ENCODE data around the gene TBC1D23.

TBC1D23 gene

GRCh38 chr3:100244264-100244663 lies 16.5 kb upstream of the TBC1D23 start:
- TF ChIP-seq GATA2 (IDR thresholded peaks at IDR 0.05; ENCODE audit: low read depth, low read length) (no peak), GATA3 (IDR thresholded peaks at IDR 0.05; ENCODE audit: low read depth, low read length) (no peak)

DNA sequence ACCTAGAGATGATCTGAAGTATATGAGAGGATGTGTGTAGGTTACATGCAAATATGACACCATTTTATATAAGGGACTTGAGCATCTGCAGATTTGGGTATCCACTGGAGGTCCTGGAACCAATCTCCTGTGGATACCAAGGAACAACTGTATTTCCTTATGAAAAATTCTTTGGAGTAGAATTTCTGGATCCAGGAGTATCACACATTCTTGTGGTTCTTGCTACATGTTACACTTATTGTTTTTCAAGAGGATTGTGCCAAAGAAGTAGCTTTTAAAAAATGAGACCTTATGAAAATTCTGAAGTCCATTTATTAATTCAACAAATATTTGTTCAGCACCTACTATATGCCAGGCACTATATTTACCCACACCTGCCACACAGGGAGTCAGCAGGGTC lies 15.7 kb upstream of the TBC1D23 start:
- no peak for TF ChIP-seq GATA3 (IDR thresholded peaks at IDR 0.05; ENCODE audit: low read depth, low read length)
- TF ChIP-seq GATA2 (IDR thresholded peaks at IDR 0.05; ENCODE audit: low read depth, low read length): no peak

DNA sequence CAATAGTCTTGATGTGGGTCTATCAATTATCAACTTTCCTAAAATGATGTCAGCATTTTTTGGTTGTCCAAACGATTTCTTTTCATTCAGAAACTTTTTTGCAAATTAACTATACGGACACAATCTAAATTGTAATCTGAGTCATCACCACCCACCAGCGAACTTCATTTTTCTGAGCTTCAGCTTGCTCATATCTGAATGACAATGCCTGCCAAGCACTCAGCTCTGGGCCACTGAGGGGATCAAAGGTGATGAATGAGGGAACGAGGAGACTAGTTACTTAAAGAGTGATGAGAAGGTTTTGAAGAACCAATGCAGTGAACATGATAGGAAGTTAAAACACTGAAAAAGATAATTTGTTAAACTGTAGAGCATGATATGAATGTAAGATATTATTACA lies 14.9 kb upstream of the TBC1D23 start:
- TF ChIP-seq GATA2 (IDR thresholded peaks at IDR 0.05; ENCODE audit: low read depth, low read length) (no peak), GATA3 (IDR thresholded peaks at IDR 0.05; ENCODE audit: low read depth, low read length) (no peak)

- TF ChIP-seq GATA3 (IDR thresholded peaks at IDR 0.05; ENCODE audit: low read depth, low read length) (no peak), GATA2 (IDR thresholded peaks at IDR 0.05; ENCODE audit: low read depth, low read length) (no peak)
These were observed 13.8 kb upstream of the TBC1D23 start for GRCh38 chr3:100246999-100247398.

- TF ChIP-seq GATA3 (IDR thresholded peaks at IDR 0.05; ENCODE audit: low read depth, low read length): no peak
- no peak for TF ChIP-seq GATA2 (IDR thresholded peaks at IDR 0.05; ENCODE audit: low read depth, low read length)
These were observed 8.8 kb upstream of the TBC1D23 start for GRCh38 chr3:100252001-100252400.

- TF ChIP-seq GATA2 (IDR thresholded peaks at IDR 0.05; ENCODE audit: low read depth, low read length): no peak
- TF ChIP-seq GATA3 (IDR thresholded peaks at IDR 0.05; ENCODE audit: low read depth, low read length): no peak
These were observed 6.5 kb upstream of the TBC1D23 start for GRCh38 chr3:100254168-100254777.

DNA sequence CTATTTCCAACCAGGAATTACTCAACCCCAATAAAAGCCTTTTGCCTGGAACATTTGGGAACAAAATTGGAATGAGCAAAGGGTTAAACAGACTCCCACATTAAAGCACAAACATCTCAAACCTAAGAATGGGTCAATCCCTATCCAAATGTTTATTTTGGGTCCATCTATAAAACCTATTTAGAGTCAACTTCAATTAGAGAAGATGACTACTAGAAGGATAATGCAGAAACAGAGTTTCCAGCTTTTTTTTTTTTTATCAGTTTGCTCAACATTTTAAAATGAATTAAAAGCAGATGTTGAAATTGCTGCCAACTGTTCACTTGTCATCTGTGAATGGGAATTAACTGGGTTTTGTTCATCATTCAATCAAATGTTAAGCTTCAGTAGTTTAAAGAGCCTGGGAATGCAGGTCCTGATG lies 4.1 kb upstream of the TBC1D23 start:
- TF ChIP-seq GATA3 (IDR thresholded peaks at IDR 0.05; ENCODE audit: low read depth, low read length) (no peak), GATA2 (IDR thresholded peaks at IDR 0.05; ENCODE audit: low read depth, low read length) (no peak)

- TF ChIP-seq GATA3 (IDR thresholded peaks at IDR 0.05; ENCODE audit: low read depth, low read length) (no peak), GATA2 (IDR thresholded peaks at IDR 0.05; ENCODE audit: low read depth, low read length) (no peak)
These were observed 3.2 kb upstream of the TBC1D23 start for GRCh38 chr3:100257586-100257985.

DNA sequence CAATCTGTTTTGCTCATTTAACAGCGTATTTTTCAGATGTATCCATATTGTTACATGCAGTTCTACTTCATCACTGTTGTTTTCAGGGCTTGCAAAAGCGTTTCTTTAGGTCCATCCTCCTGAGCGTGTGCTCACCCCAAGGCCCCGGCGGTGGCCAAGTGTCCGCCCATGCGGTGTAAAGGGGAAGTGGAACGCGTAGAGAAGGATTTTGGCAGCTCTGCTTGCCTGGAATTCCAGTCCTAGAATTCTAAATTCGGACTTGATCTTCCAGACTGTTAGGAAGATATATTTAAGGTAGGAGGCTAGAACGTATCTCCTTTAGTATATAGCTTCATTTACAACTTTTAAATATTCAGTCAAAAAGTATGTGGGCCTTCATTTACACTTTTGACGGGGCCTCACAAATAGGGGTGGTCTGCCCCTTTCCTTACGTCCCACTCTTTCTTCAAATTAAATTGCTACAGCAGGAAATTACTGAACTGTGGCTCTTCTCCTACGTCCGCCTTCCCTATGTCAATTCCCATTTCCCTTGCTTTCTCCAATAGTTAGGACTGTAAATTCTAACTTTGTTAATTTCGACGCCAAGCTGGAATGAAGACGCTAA lies 609 bp upstream of the TBC1D23 start:
- TF ChIP-seq GATA3 (IDR thresholded peaks at IDR 0.05; ENCODE audit: low read depth, low read length) (no peak), GATA2 (IDR thresholded peaks at IDR 0.05; ENCODE audit: low read depth, low read length) (no peak)

GRCh38 chr3:100261485-100261903 lies 702 bp downstream of the TBC1D23 start:
- TF ChIP-seq GATA3 (IDR thresholded peaks at IDR 0.05; ENCODE audit: low read depth, low read length): no peak
- TF ChIP-seq GATA2 (IDR thresholded peaks at IDR 0.05; ENCODE audit: low read depth, low read length): no peak

- TF ChIP-seq GATA3 (IDR thresholded peaks at IDR 0.05; ENCODE audit: low read depth, low read length) (no peak), GATA2 (IDR thresholded peaks at IDR 0.05; ENCODE audit: low read depth, low read length) (no peak)
These were observed 2.8 kb downstream of the TBC1D23 start for GRCh38 chr3:100263583-100263982.

DNA sequence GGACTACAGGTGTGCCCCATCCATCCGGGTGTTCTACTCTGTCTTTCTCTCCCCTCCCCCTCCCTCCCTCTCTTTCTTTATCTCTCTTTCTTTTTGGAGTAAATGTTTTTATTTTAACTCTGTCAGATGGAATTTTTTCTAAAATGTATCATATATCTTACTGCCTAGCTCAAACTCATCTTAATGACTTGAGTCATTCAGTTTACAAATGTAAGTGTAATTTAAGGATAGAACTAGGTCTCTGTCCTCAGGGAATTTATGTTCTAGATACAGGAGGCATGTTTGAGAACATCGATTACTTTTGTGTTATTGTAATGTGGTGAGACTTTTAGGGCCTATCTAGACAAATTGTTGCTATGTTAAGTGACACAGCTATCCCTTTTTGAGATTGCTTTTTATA lies 3.5 kb downstream of the TBC1D23 start:
- TF ChIP-seq GATA3 (IDR thresholded peaks at IDR 0.05; ENCODE audit: low read depth, low read length) (no peak), GATA2 (IDR thresholded peaks at IDR 0.05; ENCODE audit: low read depth, low read length) (no peak)

DNA sequence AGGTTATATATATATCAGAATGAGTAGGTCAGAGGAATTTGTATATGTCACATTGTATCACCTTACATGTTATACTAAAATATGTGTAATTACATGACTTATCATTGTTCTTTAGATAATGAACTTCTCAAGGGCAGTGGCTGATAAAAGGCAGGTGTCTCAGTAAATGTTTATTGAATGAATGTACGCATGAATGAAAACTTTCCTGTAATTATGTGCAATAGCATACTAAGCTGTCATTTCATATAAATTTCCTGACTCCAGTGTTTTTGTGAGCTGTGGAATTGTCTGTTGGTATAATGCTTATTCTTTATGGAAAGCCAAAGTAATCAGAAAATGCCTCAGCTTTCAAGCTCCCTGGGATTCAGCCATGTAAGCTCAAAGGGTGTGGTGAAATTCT lies 4.2 kb downstream of the TBC1D23 start:
- TF ChIP-seq GATA2 (IDR thresholded peaks at IDR 0.05; ENCODE audit: low read depth, low read length) (no peak), GATA3 (IDR thresholded peaks at IDR 0.05; ENCODE audit: low read depth, low read length) (no peak)

GRCh38 chr3:100266531-100266930 lies 5.7 kb downstream of the TBC1D23 start:
- no peak for TF ChIP-seq GATA2 (IDR thresholded peaks at IDR 0.05; ENCODE audit: low read depth, low read length)
- no peak for TF ChIP-seq GATA3 (IDR thresholded peaks at IDR 0.05; ENCODE audit: low read depth, low read length)

DNA sequence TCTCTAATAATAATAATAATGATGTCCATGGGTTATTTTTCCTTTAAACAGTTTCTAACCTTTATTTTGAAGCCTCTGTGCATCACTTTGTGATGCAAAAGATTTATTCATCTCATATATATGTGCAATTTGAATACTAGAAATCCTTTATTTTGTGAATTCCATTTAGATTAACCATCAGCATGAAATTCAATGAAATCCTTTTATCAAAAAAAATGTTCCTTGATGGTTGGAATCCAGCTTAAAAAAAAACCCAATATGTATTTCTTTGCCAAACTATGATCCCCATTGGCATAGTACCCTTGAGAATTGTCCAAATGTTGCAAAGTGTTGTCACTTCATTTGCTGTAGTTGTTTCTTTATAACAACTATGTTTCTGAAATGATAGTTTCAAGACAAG lies 7.4 kb downstream of the TBC1D23 start:
- no peak for TF ChIP-seq GATA3 (IDR thresholded peaks at IDR 0.05; ENCODE audit: low read depth, low read length)

GRCh38 chr3:100269001-100269400 lies 8.2 kb downstream of the TBC1D23 start:
- TF ChIP-seq GATA2 (IDR thresholded peaks at IDR 0.05; ENCODE audit: low read depth, low read length) (no peak), GATA3 (IDR thresholded peaks at IDR 0.05; ENCODE audit: low read depth, low read length) (no peak)
